Calu3 (cell line): Measurements from ENCODE around the gene FETUB. TPM values are rescaled to one million over a fixed set of nuclear protein-coding genes. Genes with fewer than 3 reads are reported as not detected.

Source experiments
- BruUV-seq: library from RNA; stranded (reverse); fragments of 400-500 nt; replicated peaks from 2 replicates; lab custom pipeline; 2021; lab: Mats Ljungman, UMichigan
- CTCF ChIA-PET: fragments of 300-600 bp; sonication (Branson Sonifier 250); formaldehyde crosslinking; loops from one replicate; lab custom pipeline; 2022; ENCODE audit warnings: antibody characterized with exemption; lab: Charles Lee
- DNase-seq: peaks from one replicate; pipeline ENCODE4 v3.0.0; 2022
- H3K27ac Mint-ChIP-seq: one replicate; pipeline ENCODE4 v1.8.0; 2022; ENCODE audit warnings: mixed read lengths; ENCODE audit not compliant: unreplicated experiment
- H3K27me3 Mint-ChIP-seq: one replicate; pipeline ENCODE4 v1.8.0; 2022; ENCODE audit warnings: mixed read lengths; ENCODE audit not compliant: unreplicated experiment
- H3K36me3 Mint-ChIP-seq: one replicate; pipeline ENCODE4 v1.8.0; 2022; ENCODE audit warnings: mild to moderate bottlenecking, moderate library complexity, mixed read lengths; ENCODE audit not compliant: insufficient read depth, unreplicated experiment
- H3K4me1 Mint-ChIP-seq: one replicate; pipeline ENCODE4 v1.8.0; 2022; ENCODE audit warnings: mild to moderate bottlenecking, low read depth, mixed read lengths; ENCODE audit not compliant: unreplicated experiment
- H3K4me3 Mint-ChIP-seq: one replicate; pipeline ENCODE4 v1.8.0; 2022; ENCODE audit warnings: mild to moderate bottlenecking, low read depth, moderate library complexity, mixed read lengths; ENCODE audit not compliant: unreplicated experiment
- H3K9me3 Mint-ChIP-seq: one replicate; pipeline ENCODE4 v1.8.0; 2022; ENCODE audit warnings: low read depth, mixed read lengths; ENCODE audit not compliant: unreplicated experiment
- intact Hi-C: fragments of 100-400 bp; cut with micrococcal nuclease; formaldehyde crosslinking; loops from one replicate; pipeline ENCODE4 v1.10.0; 2022; ENCODE audit not compliant: unreplicated experiment
- total RNA-seq: library from RNA; stranded (reverse); gene quantifications from 2 replicates; pipeline ENCODE4 v1.2.3, GENCODE V29; 2022
- TF ChIP-seq, protein P1 (sequence below): fragments of 200-600 bp; IDR thresholded peaks from one replicate; pipeline ENCODE4 v1.8.0; 2022; ENCODE audit warnings: antibody characterized with exemption; ENCODE audit not compliant: unreplicated experiment

FETUB gene
- total RNA-seq, 1 experiment from 2014 or later: not detected

- H3K36me3 Mint-ChIP-seq: peaks cover 6% of the 10 kb centered on the region
- peak overlapping the region; percentile 83 for H3K27ac Mint-ChIP-seq
- no peak overlapping the region for H3K4me3 Mint-ChIP-seq
- peaks cover 26% of the 10 kb centered on the region for H3K4me1 Mint-ChIP-seq
- peaks cover 9% of the 10 kb centered on the region for H3K9me3 Mint-ChIP-seq
- no peaks in the 10 kb centered on the region for H3K27me3 Mint-ChIP-seq
- intact Hi-C loops: no loop called here
- TF ChIP-seq, protein P1, sequence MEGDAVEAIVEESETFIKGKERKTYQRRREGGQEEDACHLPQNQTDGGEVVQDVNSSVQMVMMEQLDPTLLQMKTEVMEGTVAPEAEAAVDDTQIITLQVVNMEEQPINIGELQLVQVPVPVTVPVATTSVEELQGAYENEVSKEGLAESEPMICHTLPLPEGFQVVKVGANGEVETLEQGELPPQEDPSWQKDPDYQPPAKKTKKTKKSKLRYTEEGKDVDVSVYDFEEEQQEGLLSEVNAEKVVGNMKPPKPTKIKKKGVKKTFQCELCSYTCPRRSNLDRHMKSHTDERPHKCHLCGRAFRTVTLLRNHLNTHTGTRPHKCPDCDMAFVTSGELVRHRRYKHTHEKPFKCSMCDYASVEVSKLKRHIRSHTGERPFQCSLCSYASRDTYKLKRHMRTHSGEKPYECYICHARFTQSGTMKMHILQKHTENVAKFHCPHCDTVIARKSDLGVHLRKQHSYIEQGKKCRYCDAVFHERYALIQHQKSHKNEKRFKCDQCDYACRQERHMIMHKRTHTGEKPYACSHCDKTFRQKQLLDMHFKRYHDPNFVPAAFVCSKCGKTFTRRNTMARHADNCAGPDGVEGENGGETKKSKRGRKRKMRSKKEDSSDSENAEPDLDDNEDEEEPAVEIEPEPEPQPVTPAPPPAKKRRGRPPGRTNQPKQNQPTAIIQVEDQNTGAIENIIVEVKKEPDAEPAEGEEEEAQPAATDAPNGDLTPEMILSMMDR: no peak
- CTCF ChIA-PET: no interaction called here
- BruUV-seq: TSS peak; percentile 51
- no peak for DNase-seq
Measured at GRCh38 chr3:186670155-186670554, 30.0 kb downstream of the FETUB start.

DNA sequence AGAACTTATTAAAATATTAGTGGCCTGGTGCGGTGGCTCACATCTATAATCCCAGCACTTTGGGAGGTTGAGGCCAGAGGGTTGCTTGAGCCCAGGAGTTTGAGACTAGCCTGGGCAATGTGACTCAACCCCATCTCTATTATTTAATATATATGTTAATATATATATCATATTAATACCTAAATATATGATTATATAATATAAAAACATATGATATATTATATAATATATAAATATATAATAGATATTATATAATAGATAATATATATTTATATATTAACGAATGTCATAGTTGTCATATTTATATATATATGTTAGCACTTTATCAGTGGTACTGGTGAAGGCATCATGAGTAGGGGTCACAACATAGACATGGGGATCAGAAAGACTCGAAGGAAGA, 30.9 kb downstream of the FETUB start:
- TF ChIP-seq, protein P1: no peak
- Mint-ChIP-seq H3K4me1 (peaks cover 19% of the 10 kb centered on the region), H3K4me3 (no peak overlapping the region), H3K36me3 (peaks cover 6% of the 10 kb centered on the region), H3K27ac (no peak overlapping the region), H3K27me3 (no peaks in the 10 kb centered on the region), H3K9me3 (peaks cover 9% of the 10 kb centered on the region)
- CTCF ChIA-PET: no interaction called here
- no TSS peak for BruUV-seq
- DNase-seq: no peak
- intact Hi-C loops: no loop called here

- no peak overlapping the region for H3K27ac Mint-ChIP-seq
- intact Hi-C loops: no loop called here
- peaks cover 34% of the 10 kb centered on the region for H3K4me1 Mint-ChIP-seq
- no peak overlapping the region for H3K4me3 Mint-ChIP-seq
- H3K36me3 Mint-ChIP-seq: no peaks in the 10 kb centered on the region
- DNase-seq: no peak
- CTCF ChIA-PET: interaction anchor here (0.6 kb wide), 1 partner anchor 19 kb away, joined by 3 read pairs; no protein-coding TSS in a partner anchor
- no peaks in the 10 kb centered on the region for H3K27me3 Mint-ChIP-seq
- TF ChIP-seq, protein P1: no peak
- peaks cover 11% of the 10 kb centered on the region for H3K9me3 Mint-ChIP-seq
- no TSS peak for BruUV-seq
Measured at GRCh38 chr3:186678604-186679003, 38.4 kb downstream of the FETUB start.

DNA sequence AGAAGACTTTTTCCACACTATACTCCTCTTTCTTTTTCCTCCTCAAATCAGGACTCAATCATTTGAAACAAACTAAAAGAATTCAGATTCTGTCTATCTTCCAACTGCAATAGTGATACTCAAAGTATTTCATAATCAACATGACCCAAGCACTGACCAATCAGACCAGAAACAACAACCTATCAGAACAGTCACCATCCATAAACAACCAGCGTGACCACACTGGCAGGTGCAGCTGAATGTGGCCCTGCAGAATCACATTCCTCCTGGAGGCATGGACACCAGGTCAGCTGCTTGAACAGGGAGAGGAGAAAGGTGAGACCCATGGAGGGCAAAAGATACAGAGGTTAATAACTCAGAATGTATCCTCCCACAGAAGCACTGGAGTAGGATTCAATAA, 39.0 kb downstream of the FETUB start:
- BruUV-seq: no TSS peak
- DNase-seq: peak; percentile 21
- H3K27me3 Mint-ChIP-seq: no peaks in the 10 kb centered on the region
- TF ChIP-seq, protein P1: no peak
- no peak overlapping the region for H3K27ac Mint-ChIP-seq
- CTCF ChIA-PET: interaction anchor here (0.6 kb wide), 2 partner anchors 18 to 86 kb away, joined by 3 read pairs; no protein-coding TSS in a partner anchor
- no peak overlapping the region for H3K4me3 Mint-ChIP-seq
- peaks cover 34% of the 10 kb centered on the region for H3K4me1 Mint-ChIP-seq
- no peaks in the 10 kb centered on the region for H3K36me3 Mint-ChIP-seq
- intact Hi-C loops: no loop called here
- peaks cover 11% of the 10 kb centered on the region for H3K9me3 Mint-ChIP-seq
